ENCODE results near the gene ZRSR2. TPM values are rescaled to one million over a fixed set of nuclear protein-coding genes. Genes with fewer than 3 reads are reported as not detected.

ZRSR2 gene
- total RNA-seq, 1 donor from 2014 or later, result 9.3 TPM

DNA sequence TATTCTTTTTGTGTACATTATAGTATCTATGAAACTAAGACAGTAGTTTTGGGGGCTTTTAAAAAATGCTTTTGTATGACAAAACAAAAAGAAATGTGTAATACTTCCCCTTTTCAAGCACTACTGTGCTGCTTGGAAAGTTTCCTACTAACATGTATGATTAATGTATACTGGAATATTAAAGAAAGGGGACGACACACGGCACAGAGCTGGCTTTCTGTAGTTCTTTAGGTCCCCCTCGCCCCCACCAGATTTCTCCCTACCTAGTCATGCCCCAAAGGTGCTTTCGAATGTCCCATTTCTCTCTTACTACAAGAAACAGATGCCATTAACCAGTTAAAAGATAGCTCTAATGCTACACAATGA is 65.9 kb downstream of the ZRSR2 start:
- H3K4me3 Mint-ChIP-seq (ENCODE audit: unreplicated experiment), result no peak overlapping the region
- no peak overlapping the region for H3K4me3 ChIP-seq (ENCODE audit: insufficient read depth, low read depth, low read length)

DNA sequence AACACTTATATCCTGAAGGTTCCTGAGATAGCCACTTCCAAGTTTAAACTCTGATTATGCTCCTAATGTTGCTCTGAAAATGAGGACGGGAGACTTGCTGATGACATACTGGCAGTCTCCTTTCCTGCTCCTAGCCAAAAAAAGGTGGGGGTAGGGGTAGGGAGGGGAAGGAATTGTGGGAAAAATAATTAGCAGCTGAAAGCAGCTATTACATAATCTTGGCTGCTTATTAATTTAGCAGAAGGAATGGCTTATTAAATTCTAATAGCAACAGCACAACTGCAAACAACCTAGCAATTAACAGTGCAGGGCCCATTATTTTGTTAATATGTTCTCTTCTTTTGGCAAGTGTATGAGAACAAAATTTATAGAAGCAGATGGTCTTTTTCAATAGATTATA is 66.4 kb downstream of the ZRSR2 start:
- Histone ChIP-seq H3K27me3 (ENCODE audit: insufficient read depth, low read length) (no peaks in the 10 kb centered on the region), H3K79me2 (ENCODE audit: insufficient read depth, low read length) (peaks cover 19% of the 10 kb centered on the region), H3K4me3 (ENCODE audit: insufficient read depth, low read depth, low read length) (no peak overlapping the region), H3K27ac (ENCODE audit: low read depth, low read length) (no peak overlapping the region), H3K9ac (ENCODE audit: low read length) (no peak overlapping the region), H2AFZ (ENCODE audit: low read depth, low read length) (no peak overlapping the region), H3K4me2 (ENCODE audit: low read length) (no peak overlapping the region), H3K9me3 (ENCODE audit: insufficient read depth, low read depth, low read length) (no peaks in the 10 kb centered on the region), H3K4me1 (ENCODE audit: insufficient read depth, low read length) (peaks cover 5% of the 10 kb centered on the region), H3K36me3 (ENCODE audit: insufficient read depth, low read length) (no peaks in the 10 kb centered on the region), H4K20me1 (ENCODE audit: insufficient read depth, low read length) (no peaks in the 10 kb centered on the region)
- no peaks in the 10 kb centered on the region for H3K36me3 Mint-ChIP-seq (ENCODE audit: low read depth, unreplicated experiment)
- H3K27ac Mint-ChIP-seq (ENCODE audit: unreplicated experiment), result no peak overlapping the region
- TF ChIP-seq, protein P1, sequence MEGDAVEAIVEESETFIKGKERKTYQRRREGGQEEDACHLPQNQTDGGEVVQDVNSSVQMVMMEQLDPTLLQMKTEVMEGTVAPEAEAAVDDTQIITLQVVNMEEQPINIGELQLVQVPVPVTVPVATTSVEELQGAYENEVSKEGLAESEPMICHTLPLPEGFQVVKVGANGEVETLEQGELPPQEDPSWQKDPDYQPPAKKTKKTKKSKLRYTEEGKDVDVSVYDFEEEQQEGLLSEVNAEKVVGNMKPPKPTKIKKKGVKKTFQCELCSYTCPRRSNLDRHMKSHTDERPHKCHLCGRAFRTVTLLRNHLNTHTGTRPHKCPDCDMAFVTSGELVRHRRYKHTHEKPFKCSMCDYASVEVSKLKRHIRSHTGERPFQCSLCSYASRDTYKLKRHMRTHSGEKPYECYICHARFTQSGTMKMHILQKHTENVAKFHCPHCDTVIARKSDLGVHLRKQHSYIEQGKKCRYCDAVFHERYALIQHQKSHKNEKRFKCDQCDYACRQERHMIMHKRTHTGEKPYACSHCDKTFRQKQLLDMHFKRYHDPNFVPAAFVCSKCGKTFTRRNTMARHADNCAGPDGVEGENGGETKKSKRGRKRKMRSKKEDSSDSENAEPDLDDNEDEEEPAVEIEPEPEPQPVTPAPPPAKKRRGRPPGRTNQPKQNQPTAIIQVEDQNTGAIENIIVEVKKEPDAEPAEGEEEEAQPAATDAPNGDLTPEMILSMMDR (IDR thresholded peaks at IDR 0.05; ENCODE audit: insufficient read depth, low read depth, low read length), result no peak
- no peak for TF ChIP-seq EZH2 (IDR thresholded peaks at IDR 0.05; ENCODE audit: insufficient read depth, low read length)
- FAIRE-seq (peak; percentile 23), DNase-seq (ENCODE audit: low read depth) (no peak)
- H3K4me1 Mint-ChIP-seq (ENCODE audit: low read depth, unreplicated experiment), result peaks cover 4% of the 10 kb centered on the region
- no peak overlapping the region for H3K4me3 Mint-ChIP-seq (ENCODE audit: unreplicated experiment)
- no peaks in the 10 kb centered on the region for H3K27me3 Mint-ChIP-seq (ENCODE audit: low read depth, unreplicated experiment)
- no peaks in the 10 kb centered on the region for H3K9me3 Mint-ChIP-seq (ENCODE audit: unreplicated experiment)

More for the DNA sequence above, 65.9 kb downstream of the ZRSR2 start:
- no peaks in the 10 kb centered on the region for H3K36me3 Mint-ChIP-seq (ENCODE audit: low read depth, unreplicated experiment)
- Histone ChIP-seq H3K9me3 (ENCODE audit: insufficient read depth, low read depth, low read length) (no peaks in the 10 kb centered on the region), H3K36me3 (ENCODE audit: insufficient read depth, low read length) (no peaks in the 10 kb centered on the region), H3K79me2 (ENCODE audit: insufficient read depth, low read length) (peaks cover 20% of the 10 kb centered on the region), H2AFZ (ENCODE audit: low read depth, low read length) (no peak overlapping the region), H3K4me2 (ENCODE audit: low read length) (no peak overlapping the region), H3K27ac (ENCODE audit: low read depth, low read length) (no peak overlapping the region), H3K27me3 (ENCODE audit: insufficient read depth, low read length) (no peaks in the 10 kb centered on the region), H3K4me1 (ENCODE audit: insufficient read depth, low read length) (peaks cover 5% of the 10 kb centered on the region), H3K9ac (ENCODE audit: low read length) (no peak overlapping the region), H4K20me1 (ENCODE audit: insufficient read depth, low read length) (no peaks in the 10 kb centered on the region)
- no peaks in the 10 kb centered on the region for H3K27me3 Mint-ChIP-seq (ENCODE audit: low read depth, unreplicated experiment)
- peaks cover 4% of the 10 kb centered on the region for H3K4me1 Mint-ChIP-seq (ENCODE audit: low read depth, unreplicated experiment)
- no peaks in the 10 kb centered on the region for H3K9me3 Mint-ChIP-seq (ENCODE audit: unreplicated experiment)
- no peak overlapping the region for H3K27ac Mint-ChIP-seq (ENCODE audit: unreplicated experiment)
- DNase-seq (ENCODE audit: low read depth), result no peak
- no peak for TF ChIP-seq EZH2 (IDR thresholded peaks at IDR 0.05; ENCODE audit: insufficient read depth, low read length)
- TF ChIP-seq, protein P1 (IDR thresholded peaks at IDR 0.05; ENCODE audit: insufficient read depth, low read depth, low read length), result no peak
- peak; percentile 26 for FAIRE-seq

- Mint-ChIP-seq H3K27me3 (ENCODE audit: low read depth, unreplicated experiment) (no peaks in the 10 kb centered on the region), H3K36me3 (ENCODE audit: low read depth, unreplicated experiment) (no peaks in the 10 kb centered on the region), H3K4me1 (ENCODE audit: low read depth, unreplicated experiment) (peaks cover 4% of the 10 kb centered on the region), H3K27ac (ENCODE audit: unreplicated experiment) (no peak overlapping the region), H3K4me3 (ENCODE audit: unreplicated experiment) (no peak overlapping the region), H3K9me3 (ENCODE audit: unreplicated experiment) (no peaks in the 10 kb centered on the region)
- H3K27ac ChIP-seq (ENCODE audit: low read depth, low read length), result no peak overlapping the region
- peaks cover 10% of the 10 kb centered on the region for H3K79me2 ChIP-seq (ENCODE audit: insufficient read depth, low read length)
- H3K4me1 ChIP-seq (ENCODE audit: insufficient read depth, low read length), result peaks cover 5% of the 10 kb centered on the region
- H4K20me1 ChIP-seq (ENCODE audit: insufficient read depth, low read length), result no peaks in the 10 kb centered on the region
- no peaks in the 10 kb centered on the region for H3K27me3 ChIP-seq (ENCODE audit: insufficient read depth, low read length)
- no peak overlapping the region for H3K4me2 ChIP-seq (ENCODE audit: low read length)
- no peaks in the 10 kb centered on the region for H3K9me3 ChIP-seq (ENCODE audit: insufficient read depth, low read depth, low read length)
- no peak overlapping the region for H3K9ac ChIP-seq (ENCODE audit: low read length)
- DNase-seq (ENCODE audit: low read depth), result no peak
- H3K36me3 ChIP-seq (ENCODE audit: insufficient read depth, low read length), result no peaks in the 10 kb centered on the region
- FAIRE-seq, result no peak
- H3K4me3 ChIP-seq (ENCODE audit: insufficient read depth, low read depth, low read length), result no peak overlapping the region
- no peak overlapping the region for H2AFZ ChIP-seq (ENCODE audit: low read depth, low read length)
- TF ChIP-seq, protein P1 (IDR thresholded peaks at IDR 0.05; ENCODE audit: insufficient read depth, low read depth, low read length), result no peak
- no peak for TF ChIP-seq EZH2 (IDR thresholded peaks at IDR 0.05; ENCODE audit: insufficient read depth, low read length)
Observed at GRCh38 chrX:15858051-15858450, 67.8 kb downstream of the ZRSR2 start.
